HG03439 (cell line): Measurements from ENCODE around the gene ZFP90.
"Not testable (repeated sequence)": the region's sequence is repeated elsewhere in the genome, so short reads cannot be mapped to it uniquely, and the experiment has no call there.

Source experiments
- ATAC-seq: cut with Tn5 transposase; IDR thresholded peaks from one replicate; pipeline ENCODE4 v1.9.1; 2021; ENCODE audit warnings: mild to moderate bottlenecking, moderate library complexity; ENCODE audit not compliant: unreplicated experiment

Gene ZFP90

DNA sequence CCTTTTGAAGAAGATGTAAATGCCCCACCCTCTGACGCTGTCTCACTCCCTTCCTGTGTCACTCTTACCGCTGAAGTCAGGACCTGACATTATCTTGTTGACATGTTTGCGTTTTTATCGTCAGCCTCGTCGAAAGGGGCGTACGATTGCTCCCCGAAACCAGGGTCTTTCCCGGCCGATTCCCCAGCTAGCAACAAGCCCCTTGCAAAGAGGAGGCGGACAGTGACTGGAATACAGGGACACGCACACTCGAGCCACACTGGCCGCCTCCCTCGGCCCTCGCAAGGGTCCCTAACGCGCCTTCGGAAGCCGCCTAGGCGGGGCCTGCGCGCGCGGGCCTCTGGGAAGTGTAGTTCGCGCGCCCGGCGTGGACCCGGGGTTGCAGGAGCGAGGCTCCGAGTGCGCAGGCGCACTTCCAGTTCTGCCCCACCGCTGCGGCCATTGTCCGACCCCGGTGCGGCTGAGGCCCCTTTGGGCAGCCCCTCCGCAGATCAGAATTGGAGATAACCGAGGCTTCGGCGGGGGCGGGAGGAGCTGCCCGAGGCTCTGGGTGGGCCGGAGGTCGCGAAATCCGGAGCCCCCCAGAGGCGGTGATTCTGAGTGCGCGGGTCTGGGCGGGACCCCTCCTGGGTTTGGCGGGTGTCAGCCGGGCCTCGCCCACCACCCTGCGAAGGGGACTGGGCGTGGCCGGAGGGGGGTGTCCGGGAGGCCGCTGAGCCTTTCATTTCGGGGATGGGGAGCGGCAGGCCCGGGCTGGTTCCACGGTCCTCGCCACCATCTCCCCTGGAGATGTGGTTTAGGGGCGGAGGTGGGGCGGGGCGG, at the start of gene ZFP90:
Gene ZFP90 (plus strand): TSS at position 412 of the 822 bp plus-strand sequence. CDS start 502 bp downstream, outside the sequence.
- ATAC-seq: peak; percentile 90

DNA sequence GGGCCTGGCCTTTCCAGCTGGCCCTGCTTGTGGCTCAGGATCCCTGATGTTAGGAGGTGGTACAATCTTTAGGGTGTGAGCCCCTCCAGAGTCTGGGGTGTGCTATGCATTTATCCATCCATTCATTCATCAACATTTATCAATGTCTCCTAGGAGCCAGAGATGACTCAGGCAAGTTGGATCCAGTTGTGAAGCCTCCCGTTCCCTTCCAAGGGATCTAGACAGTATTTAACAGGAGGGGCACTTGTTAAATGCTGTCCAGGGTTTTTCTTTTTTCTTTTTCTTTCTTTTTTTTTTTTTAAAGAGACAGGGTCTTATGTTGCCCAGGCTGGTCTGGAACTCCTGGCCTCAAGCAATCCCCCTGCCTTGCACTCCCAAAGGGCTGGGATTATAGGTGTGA, 48.7 kb upstream of the ZFP90 start:
- ATAC-seq: no peak

DNA sequence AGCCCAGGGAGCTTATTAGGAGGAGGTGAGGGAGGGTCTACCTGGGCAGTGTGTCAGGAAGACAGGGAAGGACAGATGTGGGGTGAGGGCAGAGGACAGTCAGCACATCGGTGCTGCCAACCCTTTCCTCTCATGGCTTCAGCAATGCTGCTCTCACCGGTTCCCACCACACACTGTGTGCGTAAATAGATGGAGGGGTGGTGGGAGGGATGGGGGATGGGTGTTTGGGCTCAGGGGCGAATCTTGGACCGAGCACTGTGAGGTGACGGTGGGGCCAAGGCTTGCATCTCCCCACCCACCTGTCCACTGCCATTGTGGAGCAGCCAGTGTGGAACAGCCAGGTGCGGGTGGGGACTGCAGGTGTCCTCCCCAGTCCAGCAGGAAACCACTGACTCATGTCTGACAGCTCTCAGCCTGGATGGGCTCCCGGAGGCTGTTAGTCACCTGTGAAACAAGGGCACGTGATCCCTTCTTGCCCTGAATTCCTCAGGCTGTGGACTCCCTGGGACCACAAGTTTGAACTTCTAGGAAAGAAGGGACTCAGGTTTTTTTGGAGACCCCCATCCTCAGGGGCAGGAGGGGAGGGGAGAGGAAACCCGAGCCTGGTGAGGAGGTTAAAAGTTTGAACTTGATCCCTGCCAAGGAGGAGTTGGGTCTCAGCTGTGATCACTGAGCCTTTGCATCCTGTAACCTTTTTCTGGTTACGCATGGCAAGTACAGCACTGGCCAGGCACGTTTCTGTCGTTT, 48.1 kb upstream of the ZFP90 start:
- ATAC-seq: no peak

DNA sequence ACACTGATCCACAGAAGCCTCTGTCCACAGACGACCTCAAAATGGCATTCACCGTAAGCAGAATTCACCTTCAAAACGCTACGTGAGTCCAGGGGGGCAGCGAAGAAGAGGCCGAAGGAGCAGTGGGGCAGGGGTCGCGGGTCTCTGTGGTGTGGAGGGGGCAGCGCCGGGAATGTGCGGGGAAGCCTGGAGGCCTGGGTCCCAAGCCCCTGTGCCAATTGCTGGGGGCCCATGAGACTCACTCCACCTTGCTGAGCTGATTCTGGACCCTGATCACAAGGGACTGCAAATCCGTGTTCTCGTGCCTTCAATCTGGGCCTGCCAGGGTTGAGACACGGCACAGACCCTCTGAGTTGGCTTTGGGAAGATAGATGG, 47.5 kb upstream of the ZFP90 start:
- ATAC-seq: no peak

DNA sequence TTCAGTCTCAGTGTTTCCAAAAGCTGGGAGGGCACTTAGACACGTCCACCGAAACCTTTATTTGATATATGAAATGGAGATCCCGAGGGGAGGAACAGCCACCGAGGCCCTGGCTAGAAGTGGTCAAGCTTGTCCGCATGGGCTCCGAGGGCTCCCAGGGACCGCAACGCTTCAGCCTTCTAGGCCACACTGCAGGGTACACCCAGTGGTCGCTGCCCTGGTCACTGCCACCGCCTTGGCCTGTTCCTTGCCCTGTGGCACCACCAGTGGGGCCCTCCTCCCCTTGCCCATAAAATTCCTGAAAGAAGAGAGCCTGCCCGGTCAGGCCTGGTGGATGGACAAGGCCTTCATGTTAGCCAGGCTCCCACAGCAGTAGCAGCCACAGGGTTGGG, 46.9 kb upstream of the ZFP90 start:
- ATAC-seq: no peak

DNA sequence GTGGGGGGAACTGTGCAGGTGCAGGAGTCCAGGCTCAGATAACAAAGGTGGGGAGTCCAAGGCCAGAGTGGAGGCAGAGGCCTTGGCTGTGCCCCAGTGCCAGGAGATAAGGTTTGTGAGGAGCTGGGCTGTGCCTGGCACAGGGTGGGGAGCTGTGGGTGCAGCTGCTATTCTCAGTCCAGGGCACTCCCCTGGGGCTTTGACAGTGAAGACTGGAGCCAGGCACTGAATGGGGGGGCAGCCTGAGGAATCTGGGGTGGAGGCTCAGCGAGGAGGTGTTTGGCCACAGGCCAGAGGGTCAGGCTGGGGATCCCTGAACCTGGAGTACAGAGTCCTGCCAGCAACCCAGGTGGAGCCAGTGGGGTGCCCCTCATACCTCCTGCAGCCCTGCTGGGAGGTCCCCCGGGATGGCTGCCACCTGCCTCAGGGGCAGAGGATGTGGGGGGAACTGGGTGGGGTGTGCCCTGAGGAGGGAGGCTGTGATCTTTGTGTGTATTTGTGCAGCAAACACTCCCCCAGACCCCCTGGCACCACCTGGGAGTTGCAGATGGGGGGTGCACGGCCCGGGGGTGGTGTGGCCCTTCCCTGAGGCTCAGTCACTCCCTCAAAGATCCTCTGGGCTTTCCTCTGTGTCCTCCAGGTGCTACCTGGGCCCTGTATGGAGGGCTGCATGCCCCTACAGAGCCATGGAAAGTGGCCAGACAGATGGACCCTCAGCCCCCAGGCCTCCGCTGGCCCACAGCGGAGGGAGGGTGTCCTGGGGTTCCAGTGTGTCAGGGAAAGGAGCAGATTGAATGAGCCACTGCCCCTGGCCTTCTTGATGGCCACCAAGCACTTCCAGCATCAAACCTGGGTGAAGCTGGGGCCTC, 46.3 kb upstream of the ZFP90 start:
- no peak for ATAC-seq

DNA sequence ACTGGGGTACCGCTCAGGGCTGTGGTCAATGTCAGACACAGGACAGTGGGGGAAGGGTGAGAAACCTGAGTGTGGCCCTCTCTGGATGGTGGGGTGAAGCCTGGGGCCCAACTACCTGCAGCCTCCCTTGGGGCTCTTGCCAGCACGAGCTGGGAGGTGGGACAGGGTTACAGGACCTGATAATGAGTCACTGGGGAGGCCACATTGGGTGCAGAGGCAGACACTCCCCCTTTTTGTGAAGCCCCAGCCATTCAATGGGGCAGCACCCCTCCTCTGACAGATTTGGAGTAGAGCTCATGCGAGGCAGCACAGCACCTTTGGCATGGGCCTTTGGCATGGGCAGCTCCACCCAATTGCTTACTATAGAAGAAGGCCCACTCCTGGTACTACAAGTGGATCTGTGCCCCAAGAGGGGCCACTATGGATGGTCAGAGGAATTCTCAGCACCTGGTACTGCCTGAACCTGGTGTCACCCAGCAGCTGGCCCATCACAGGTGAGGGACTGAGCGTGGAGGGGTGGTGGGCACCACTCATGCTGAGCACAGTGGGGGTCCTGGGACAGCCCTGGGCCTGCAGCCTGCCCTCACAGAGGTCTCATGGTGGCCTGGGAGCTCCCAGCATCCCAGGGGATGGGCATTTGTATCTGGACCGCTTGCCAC, 45.5 kb upstream of the ZFP90 start:
- no peak for ATAC-seq

DNA sequence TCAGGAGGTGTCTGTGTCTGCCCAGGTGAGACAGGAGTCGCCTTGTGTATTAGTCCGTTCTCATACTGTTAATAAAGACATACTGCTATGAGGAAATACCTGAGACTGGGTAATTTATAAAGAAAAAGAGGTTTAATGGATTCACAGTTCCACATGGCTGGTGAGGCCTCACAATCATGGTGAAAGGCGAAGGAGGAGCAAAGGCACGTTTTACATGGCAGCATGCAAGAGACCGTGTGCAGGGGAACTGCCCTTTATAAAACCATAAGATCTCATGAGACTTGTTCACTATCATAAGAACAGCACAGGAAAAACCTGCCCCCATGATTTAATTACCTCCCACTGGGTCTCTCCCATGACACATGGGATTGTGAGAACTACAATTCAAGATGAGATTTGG, 44.8 kb upstream of the ZFP90 start:
- ATAC-seq: not testable (repeated sequence)

DNA sequence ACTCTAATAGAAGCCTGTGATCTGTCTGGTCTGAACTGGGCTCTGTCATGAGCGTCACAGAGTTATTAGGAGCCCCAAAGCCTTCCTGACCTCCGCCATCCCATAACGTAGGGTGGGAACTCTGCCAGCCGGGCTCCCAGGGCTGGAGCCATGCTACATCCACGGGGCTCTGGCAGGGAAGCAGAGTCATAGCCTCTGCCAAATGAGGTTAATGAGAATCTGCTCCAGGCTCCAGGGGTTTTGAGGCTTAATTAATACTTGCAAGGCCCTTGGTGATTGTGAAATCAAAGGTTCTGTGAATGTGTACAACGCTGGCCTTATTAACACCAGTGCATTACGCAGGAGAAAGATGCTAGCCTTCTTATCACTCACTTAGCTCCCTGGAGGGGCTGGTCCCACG, 42.4 kb upstream of the ZFP90 start:
- no peak for ATAC-seq

DNA sequence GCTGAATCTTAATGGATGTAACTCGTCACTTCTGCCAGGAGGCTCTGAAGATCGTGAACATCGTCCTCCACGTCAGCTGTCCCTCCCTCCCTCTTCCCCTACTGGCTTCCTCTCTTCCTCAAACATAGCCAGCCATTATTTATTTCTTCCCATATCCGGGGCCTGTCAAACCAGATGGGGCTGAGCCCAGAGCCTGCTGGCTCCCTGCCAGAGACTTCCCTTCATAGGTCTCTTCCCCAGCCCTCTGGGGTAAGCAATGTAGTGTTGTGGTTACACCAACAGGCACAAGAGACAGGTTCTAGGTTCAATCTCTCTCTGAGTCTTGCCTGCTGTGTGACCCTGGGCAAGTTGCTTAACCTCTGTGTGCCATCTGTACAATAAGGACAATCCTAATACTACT, 40.1 kb upstream of the ZFP90 start:
- no peak for ATAC-seq

DNA sequence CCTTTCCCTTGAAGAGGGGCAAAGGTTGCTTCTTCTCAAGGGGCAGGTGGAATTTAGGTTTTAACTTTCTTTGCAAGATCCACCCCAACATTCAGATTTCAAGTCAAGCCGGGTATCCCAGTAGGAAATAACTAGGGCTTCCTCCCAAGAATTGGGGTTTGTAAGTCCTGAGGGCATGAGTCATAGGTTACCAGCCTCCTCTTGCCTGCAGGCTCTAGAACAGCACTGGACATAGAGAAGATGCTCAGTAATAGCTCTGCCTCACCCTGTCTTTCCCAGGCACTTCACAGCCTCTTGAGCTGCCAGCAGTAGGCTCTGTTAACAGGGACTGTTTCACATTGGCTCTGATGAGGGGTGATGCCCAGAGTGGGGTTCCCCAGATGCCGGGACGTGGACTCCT, 35.8 kb upstream of the ZFP90 start:
- ATAC-seq: no peak

DNA sequence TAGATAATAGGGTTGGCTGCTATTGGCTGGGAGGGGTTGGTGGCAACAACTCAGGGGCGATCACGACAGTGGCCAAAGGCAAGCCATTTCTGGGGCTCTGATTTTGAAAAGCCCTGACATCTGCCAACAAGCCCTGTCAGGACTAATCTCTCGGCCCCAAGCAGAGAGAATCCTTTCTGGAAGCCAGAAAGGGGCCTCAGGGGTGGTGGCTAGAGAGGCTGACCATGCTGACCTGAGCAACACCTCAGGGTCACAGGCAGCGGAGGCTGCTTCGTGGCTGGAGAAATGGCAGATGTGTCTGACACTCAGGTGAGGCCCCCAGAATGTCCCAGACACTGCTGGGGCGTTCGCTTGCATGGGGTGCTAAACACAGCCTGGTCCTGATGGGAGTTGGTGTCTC, 35.0 kb upstream of the ZFP90 start:
- ATAC-seq: no peak

DNA sequence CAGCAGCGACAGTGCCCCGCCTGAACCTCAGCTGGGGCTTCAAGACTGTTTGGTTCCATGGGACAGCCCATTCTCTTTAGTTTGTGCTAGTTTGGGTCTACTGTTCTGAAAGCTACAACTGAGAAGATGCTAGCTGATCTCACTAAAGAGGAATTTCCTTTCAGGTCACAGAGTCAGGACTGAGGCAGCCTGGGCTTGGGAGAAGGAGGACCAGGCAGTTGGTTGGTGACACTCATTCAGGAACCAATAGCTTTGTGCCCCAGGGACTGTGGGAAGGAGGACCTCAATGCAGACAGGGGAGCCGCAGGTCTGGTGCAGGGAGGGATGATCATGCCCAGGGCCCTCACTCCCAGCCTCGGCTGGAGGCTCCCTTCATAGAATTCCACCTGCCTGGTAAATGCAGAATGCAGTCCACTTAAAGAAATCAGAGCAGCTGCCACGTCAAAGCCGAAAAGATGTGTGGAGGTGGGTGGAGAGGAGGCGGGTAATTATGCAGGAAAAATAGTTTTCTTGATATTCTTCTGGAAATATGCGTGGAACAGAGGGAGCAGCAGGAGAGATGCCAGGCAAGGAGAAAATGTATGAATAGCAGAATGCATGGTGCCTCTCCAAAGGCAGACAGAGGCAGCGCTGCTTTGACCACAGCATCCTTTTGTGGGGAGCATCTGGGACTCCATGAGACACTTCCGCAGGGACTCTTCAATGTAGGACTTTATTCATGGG, 32.6 kb upstream of the ZFP90 start:
- ATAC-seq: no peak

DNA sequence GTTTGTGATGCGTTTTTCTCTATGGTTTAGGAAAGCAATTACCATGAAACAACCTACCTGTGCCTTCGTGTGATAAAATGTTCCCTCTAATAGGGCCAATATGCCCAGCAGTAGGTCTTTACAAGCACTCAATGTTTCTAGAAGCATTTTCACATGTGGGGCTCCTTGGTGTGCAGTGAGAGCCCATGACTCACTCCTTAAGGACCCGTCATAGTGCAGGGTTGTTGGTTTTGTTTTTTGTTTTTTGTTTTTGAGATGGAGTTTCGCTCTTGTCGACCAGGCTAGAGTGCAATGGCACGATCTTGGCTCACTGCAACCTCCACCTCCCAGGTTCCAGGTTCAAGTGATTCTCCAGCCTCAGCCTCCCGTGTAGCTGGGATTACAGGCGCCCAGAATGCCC, 31.1 kb upstream of the ZFP90 start:
- no peak for ATAC-seq

DNA sequence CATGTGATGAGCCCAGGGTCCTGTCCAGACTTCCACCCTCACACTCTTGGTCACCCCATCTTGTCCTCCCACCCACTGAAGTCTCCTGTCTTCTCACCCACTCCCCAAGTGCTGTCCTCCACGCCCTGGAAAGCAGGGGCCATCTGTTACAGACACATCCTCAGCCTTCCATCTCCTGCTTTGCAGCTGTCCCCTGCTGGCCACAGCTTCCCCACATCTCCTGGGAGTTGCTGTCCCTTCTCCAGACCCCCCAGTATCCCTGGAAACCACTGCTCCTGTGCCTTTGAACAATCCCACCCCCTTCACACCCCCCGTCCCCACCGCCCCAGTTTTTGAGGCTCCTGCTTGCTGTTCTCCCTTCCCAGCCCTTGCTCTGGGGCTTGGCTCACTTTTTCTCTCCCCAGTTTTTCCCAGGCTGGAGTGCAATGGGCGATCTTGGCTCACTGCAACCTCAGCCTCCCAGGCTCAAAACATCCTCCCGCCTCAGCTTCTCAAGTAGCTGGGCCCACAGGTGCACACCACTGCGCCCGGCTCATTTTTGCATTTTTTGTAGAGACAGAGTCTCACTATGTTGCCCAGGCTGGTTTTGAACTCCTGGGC, 30.4 kb upstream of the ZFP90 start:
- no peak for ATAC-seq

DNA sequence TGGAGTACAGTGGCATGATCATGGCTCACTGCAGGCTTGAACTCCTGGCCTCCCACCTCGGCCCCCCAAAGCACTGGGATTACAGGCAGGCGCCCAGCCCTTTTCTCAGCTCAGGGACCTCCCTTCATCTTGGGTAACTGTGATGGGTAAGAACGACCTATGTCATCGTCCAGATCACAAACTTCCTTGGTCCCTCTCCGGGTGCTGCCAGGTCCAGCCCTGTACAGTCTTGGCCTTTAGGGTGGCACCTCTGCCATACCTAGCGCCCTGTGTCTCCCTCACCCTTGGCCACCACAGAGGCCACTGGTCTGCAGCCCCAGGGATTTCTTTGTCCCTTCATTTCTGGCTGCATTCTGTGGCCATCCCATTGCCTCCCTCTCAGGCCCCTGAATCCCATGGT, 29.7 kb upstream of the ZFP90 start:
- ATAC-seq: no peak

DNA sequence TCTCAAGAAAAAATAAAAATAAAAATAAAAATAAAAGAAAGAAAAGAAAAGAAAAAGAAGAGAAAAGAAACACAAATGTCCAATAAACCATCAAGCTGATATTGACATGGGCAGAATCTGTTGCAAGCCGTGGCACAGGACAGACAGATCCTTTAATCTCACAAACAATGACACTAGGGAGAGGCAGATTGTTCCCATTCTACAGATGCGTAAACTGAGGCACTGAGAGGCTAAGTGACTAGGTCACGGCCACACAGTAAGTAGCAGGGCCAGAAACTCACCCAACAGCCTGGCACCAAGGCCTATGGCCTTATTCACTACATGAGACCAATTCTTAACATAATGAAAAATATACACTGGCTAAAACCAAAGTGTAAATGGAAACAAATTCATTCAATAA, 28.3 kb upstream of the ZFP90 start:
- no peak for ATAC-seq

DNA sequence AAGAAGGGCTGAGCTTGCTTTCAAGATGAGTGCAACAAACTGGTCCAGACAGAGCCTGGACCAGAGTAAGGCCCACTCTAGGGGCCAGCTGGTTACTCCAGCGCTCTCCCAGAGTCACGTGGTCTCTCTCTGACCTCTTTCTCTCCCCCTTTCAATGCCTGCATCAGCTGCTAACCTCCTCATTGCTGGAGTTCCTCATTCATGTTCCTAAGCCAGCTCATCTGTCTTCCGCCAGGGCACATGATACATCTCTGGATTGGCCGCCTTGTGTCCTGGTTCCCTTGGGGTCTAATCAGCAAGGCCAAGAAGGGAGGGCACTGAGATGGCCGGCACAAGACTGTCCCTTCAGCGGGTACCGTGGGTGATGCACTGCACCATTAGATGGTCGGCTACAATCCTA, 26.9 kb upstream of the ZFP90 start:
- no peak for ATAC-seq

DNA sequence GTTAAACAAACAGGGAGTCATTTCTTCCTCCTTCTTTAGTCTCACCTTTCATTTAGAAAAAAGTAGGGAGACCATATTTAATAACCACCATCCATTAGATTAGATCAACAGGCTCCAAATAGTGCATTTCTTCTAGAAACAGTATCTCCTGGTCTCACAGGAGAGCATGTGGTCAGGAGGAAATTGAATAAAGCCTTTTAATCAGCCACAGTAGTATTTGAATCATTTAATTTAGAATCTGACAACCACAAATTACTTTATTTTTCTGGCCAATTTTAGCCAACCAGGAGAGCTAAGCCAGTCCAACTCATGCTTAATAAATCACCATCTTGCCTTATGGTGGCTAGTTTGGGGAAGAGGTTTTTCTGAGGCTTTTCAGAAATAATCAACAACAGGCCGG, 26.3 kb upstream of the ZFP90 start:
- no peak for ATAC-seq

DNA sequence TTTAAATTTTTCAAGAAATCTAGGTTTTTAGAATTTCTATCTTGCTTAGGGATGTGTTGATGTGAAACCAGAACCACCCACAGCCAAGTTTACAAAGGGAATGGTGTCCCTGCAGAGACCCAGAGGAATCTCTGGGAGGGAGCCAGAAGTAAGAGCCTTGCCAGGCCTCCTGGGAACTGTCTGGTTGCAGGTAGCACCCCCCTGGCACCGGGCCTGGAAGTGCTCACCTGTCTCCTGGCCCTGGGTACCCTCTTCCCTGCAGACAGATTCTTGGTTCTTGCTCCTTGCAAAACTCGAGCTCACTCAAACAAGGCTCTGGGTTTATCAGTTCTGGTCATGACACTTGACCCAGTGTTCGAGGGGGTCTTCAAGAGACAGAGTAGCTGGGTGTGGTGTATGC, 24.6 kb upstream of the ZFP90 start:
- no peak for ATAC-seq
